Ishikawa (cell line): ENCODE results near the gene HDAC9.

ENCODE experiments used
- CEBPB ChIP-seq: IDR thresholded peaks from 2 replicates; pipeline ENCODE4 v1.6.1; 2012
- CREB1 ChIP-seq: IDR thresholded peaks from 2 replicates; pipeline ENCODE4 v1.6.1; 2012; ENCODE audit warnings: low read depth
- EGR1 ChIP-seq: IDR thresholded peaks from 2 replicates; pipeline ENCODE4 v1.6.1; 2012
- EP300 ChIP-seq: IDR thresholded peaks from 2 replicates; pipeline ENCODE4 v1.6.1; 2012; ENCODE audit warnings: borderline replicate concordance
- FOXM1 ChIP-seq: IDR thresholded peaks from 2 replicates; pipeline ENCODE4 v1.6.1; 2012; ENCODE audit warnings: low read depth, borderline replicate concordance
- MAX ChIP-seq: IDR thresholded peaks from 2 replicates; pipeline ENCODE4 v1.6.1; 2012
- NFIC ChIP-seq: IDR thresholded peaks from 2 replicates; pipeline ENCODE4 v1.6.1; 2012
- RAD21 ChIP-seq: IDR thresholded peaks from 2 replicates; pipeline ENCODE4 v1.6.1; 2012; ENCODE audit warnings: low read depth
- TAF1 ChIP-seq: IDR thresholded peaks from 2 replicates; pipeline ENCODE4 v1.6.1; 2012; ENCODE audit warnings: low read depth, mild to moderate bottlenecking
- TCF12 ChIP-seq: IDR thresholded peaks from 2 replicates; pipeline ENCODE4 v1.6.1; 2012; ENCODE audit warnings: low read depth
- TEAD4 ChIP-seq: IDR thresholded peaks from 2 replicates; pipeline ENCODE4 v1.6.1; 2012
- USF1 ChIP-seq: IDR thresholded peaks from 2 replicates; pipeline ENCODE4 v1.6.1; 2012
- YY1 ChIP-seq: IDR thresholded peaks from 2 replicates; pipeline ENCODE4 v1.6.1; 2012; ENCODE audit warnings: low read depth
- ZBTB7A ChIP-seq: IDR thresholded peaks from 2 replicates; pipeline ENCODE4 v1.6.1; 2012; ENCODE audit warnings: low read depth

GRCh38 chr7:18755793-18756192 is 260.2 kb downstream of the HDAC9 start:
- no peak for TF ChIP-seq YY1
- TF ChIP-seq USF1 = no peak
- TF ChIP-seq MAX = no peak
- no peak for TF ChIP-seq TAF1
- no peak for TF ChIP-seq RAD21
- TF ChIP-seq CEBPB = no peak
- TF ChIP-seq CREB1 = no peak
- TF ChIP-seq TEAD4 = no peak
- no peak for TF ChIP-seq TCF12
- TF ChIP-seq FOXM1 = no peak
- TF ChIP-seq EGR1 = no peak
- TF ChIP-seq ZBTB7A = no peak
- TF ChIP-seq NFIC = no peak
- TF ChIP-seq EP300 = no peak
